Esophagus squamous epithelium (tissue), 4 donors: ENCODE data around the gene KAZN.

Source experiments
- POLR2A ChIP-seq, 4 donors: fragments of 450-650 bp; IDR thresholded peaks; one replicate each; pipeline ENCODE4 v1.6.1; 2017; ENCODE audit warnings: antibody characterized with exemption in 4 of 4, mild to moderate bottlenecking in 4 of 4, moderate library complexity in 3 of 4
- TF ChIP-seq, protein P1 (sequence below), 6 experiments: fragments of 450-650 bp in 4 of 6; fragments of 200-600 bp in 2 of 6; sonication (generic) in 2 of 6; IDR thresholded peaks; one replicate each; pipeline ENCODE4 v1.5.1; 2016 to 2019; ENCODE audit warnings: antibody characterized with exemption in 6 of 6, mild to moderate bottlenecking in 4 of 6, moderate library complexity in 4 of 6

DNA sequence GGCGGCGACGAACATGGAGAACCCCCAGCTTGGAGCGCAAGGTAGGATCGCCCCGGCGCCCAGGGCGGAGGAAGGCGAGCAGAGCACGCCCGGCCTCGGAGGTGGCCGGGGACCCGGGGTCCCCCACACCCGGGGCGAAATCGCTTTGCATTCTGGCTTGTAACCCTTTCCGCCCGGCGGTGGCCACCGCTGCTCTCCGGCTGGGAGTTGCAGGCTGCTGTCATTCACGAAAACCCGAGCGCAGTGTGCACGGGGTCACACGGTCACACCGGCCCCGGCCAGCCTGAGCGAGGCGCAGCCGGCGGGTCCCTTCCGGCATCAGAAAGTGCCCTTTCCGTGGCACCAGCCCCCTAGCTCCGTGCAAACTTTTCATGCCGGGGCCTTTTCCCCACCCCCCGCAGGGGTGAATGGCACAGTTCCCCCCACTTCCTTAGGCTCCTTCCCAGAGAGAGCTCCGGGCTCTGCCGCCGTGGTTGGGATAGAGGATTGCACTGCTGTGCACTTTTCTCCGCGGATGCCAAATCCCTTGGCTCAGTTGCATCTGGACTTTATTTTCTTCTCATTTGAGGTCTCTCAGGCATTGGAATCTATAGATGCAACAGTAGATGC is 802 bp downstream of the KAZN start:
- TF ChIP-seq, protein P1, sequence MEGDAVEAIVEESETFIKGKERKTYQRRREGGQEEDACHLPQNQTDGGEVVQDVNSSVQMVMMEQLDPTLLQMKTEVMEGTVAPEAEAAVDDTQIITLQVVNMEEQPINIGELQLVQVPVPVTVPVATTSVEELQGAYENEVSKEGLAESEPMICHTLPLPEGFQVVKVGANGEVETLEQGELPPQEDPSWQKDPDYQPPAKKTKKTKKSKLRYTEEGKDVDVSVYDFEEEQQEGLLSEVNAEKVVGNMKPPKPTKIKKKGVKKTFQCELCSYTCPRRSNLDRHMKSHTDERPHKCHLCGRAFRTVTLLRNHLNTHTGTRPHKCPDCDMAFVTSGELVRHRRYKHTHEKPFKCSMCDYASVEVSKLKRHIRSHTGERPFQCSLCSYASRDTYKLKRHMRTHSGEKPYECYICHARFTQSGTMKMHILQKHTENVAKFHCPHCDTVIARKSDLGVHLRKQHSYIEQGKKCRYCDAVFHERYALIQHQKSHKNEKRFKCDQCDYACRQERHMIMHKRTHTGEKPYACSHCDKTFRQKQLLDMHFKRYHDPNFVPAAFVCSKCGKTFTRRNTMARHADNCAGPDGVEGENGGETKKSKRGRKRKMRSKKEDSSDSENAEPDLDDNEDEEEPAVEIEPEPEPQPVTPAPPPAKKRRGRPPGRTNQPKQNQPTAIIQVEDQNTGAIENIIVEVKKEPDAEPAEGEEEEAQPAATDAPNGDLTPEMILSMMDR (IDR thresholded peaks at IDR 0.05): no peak
- TF ChIP-seq POLR2A (IDR thresholded peaks at IDR 0.05): no peak
